ENCODE measurements around the gene SERPINB6. TPM values are rescaled to one million over a fixed set of nuclear protein-coding genes. Genes with fewer than 3 reads are reported as not detected.
A peak's percentile ranks its signal among the peaks of the same experiment; 100 is the strongest.

SERPINB6 gene
- total RNA-seq, 1 experiment from 2014 or later = 39.0 TPM

- no peaks in the 10 kb centered on the region for H3K23me2 ChIP-seq (ENCODE audit: insufficient read length, low read depth, low read length, poor library complexity, severe bottlenecking)
- Mint-ChIP-seq H3K9me3 (no peaks in the 10 kb centered on the region), H3K36me3 (ENCODE audit: insufficient read depth in 1 of 3, low read depth in 3 of 3) (peaks cover 4 to 19% (median 9%) of the 10 kb centered on the region in 3 experiments; a peak in 5 of 7 replicates), H3K27me3 (ENCODE audit: low read depth) (no peaks in the 10 kb centered on the region), H3K27ac (peak overlapping the region in 1 of 3 experiments; percentile 53; a peak in 1 of 7 replicates), H3K4me3 (no peak overlapping the region; a peak in 1 of 5 replicates), H3K4me1 (peaks cover 20 to 23% of the 10 kb centered on the region in 2 experiments)
- H3K27ac ChIP-seq (ENCODE audit: insufficient read length, low read depth, low read length) = no peak overlapping the region
- H2AK5ac ChIP-seq (ENCODE audit: insufficient read length, low read length) = no peak overlapping the region
- H2AFZ ChIP-seq (ENCODE audit: low read length) = no peak overlapping the region
- H3K79me2 ChIP-seq (ENCODE audit: insufficient read depth, low read length) = no peaks in the 10 kb centered on the region
- no peaks in the 10 kb centered on the region for H3K4me1 ChIP-seq (ENCODE audit: insufficient read depth, low read length)
- no peak overlapping the region for H3K14ac ChIP-seq (ENCODE audit: insufficient read depth, low read length)
- H3K79me1 ChIP-seq (ENCODE audit: insufficient read depth, low read depth, low read length, poor library complexity, severe bottlenecking) = no peaks in the 10 kb centered on the region
- no peak overlapping the region for H3K4me2 ChIP-seq (ENCODE audit: insufficient read depth, insufficient read length, low read length)
- H2BK15ac ChIP-seq (ENCODE audit: low read depth, low read length) = no peak overlapping the region
- no peak overlapping the region for H4K8ac ChIP-seq (replicated peaks; ENCODE audit: insufficient read length, low read depth, low read length)
- DNase-seq = peak; percentile 94
- H4K91ac ChIP-seq (ENCODE audit: insufficient read length, low read depth, low read length) = no peak overlapping the region
- H3K9me3 ChIP-seq (ENCODE audit: control insufficient read depth, low read depth, low read length) = no peaks in the 10 kb centered on the region
- no peak overlapping the region for H3K23ac ChIP-seq (ENCODE audit: insufficient read length, low read depth, low read length)
- no peaks in the 10 kb centered on the region for H4K20me1 ChIP-seq (ENCODE audit: control insufficient read depth, insufficient read depth, insufficient read length)
- H2BK20ac ChIP-seq (ENCODE audit: low read depth, low read length, poor library complexity, severe bottlenecking) = no peak overlapping the region
- no peak overlapping the region for H3K18ac ChIP-seq (ENCODE audit: insufficient read length, low read depth, low read length)
- no peak overlapping the region for H3K56ac ChIP-seq (ENCODE audit: insufficient read length, low read depth, low read length)
- no peak overlapping the region for H2BK120ac ChIP-seq (ENCODE audit: low read depth, low read length, poor library complexity, severe bottlenecking)
- H2BK12ac ChIP-seq (ENCODE audit: insufficient read length, low read depth, low read length) = no peak overlapping the region
- no peak overlapping the region for H2BK5ac ChIP-seq (ENCODE audit: insufficient read length, low read length)
- WGBS (ENCODE audit: extremely low coverage, insufficient read length, low lambda C conversion rate) = no CpG with 5 or more reads among the region's 27 CpGs
- H3K4ac ChIP-seq (ENCODE audit: low read depth, low read length) = no peak overlapping the region
- H3K27me3 ChIP-seq (ENCODE audit: insufficient read depth, low read length) = no peaks in the 10 kb centered on the region
- H4K5ac ChIP-seq (ENCODE audit: insufficient read length, low read depth, low read length) = no peak overlapping the region
- TF ChIP-seq CTCF (conservative IDR thresholded peaks at IDR 0.05) = peak; percentile 99
- no peak overlapping the region for H3K9ac ChIP-seq (ENCODE audit: extremely low read depth, insufficient read length, low read length)
- H3T11ph ChIP-seq (ENCODE audit: low read length) = no peak overlapping the region
These were observed 18.7 kb downstream of the SERPINB6 start for GRCh38 chr6:2952557-2953095.

Measured in H9 (cell line).